HFF-Myc (cell line): ENCODE measurements around the gene RAB7B.

Experiments
- DNase-seq: peaks from one replicate; pipeline ENCODE4 v3.0.0-alpha.2; 2011; ENCODE audit warnings: low read depth; ENCODE audit errors: extremely low read depth
- H3K4me3 ChIP-seq: replicated peaks from 2 replicates; pipeline ENCODE4 v1.5.1; 2011; ENCODE audit warnings: low read depth, mild to moderate bottlenecking, control low read depth, low read length
- CTCF ChIP-seq: IDR thresholded peaks from 2 replicates; pipeline ENCODE4 v1.5.1; 2012; ENCODE audit warnings: mild to moderate bottlenecking, low read depth, low read length, control low read depth; ENCODE audit errors: missing control alignments

RAB7B gene

GRCh38 chr1:205932776-205933175 is 70.4 kb downstream of the RAB7B start:
- TF ChIP-seq CTCF: no peak
- no peak overlapping the region for H3K4me3 ChIP-seq
- no peak for DNase-seq

GRCh38 chr1:205930799-205931281 is 72.4 kb downstream of the RAB7B start:
- no peak for TF ChIP-seq CTCF
- DNase-seq: no peak
- no peak overlapping the region for H3K4me3 ChIP-seq

GRCh38 chr1:205930195-205930577 is 73.0 kb downstream of the RAB7B start:
- no peak for DNase-seq
- no peak for TF ChIP-seq CTCF
- no peak overlapping the region for H3K4me3 ChIP-seq

GRCh38 chr1:205929496-205930194 is 73.5 kb downstream of the RAB7B start:
- H3K4me3 ChIP-seq: no peak overlapping the region
- DNase-seq: no peak
- TF ChIP-seq CTCF: no peak

- no peak for DNase-seq
- no peak overlapping the region for H3K4me3 ChIP-seq
- TF ChIP-seq CTCF: no peak
Observed at GRCh38 chr1:205928317-205928716, 74.9 kb downstream of the RAB7B start.

- no peak for DNase-seq
- TF ChIP-seq CTCF: no peak
- no peak overlapping the region for H3K4me3 ChIP-seq
Observed at GRCh38 chr1:205927676-205928075, 75.5 kb downstream of the RAB7B start.

GRCh38 chr1:205927247-205927646 is 75.9 kb downstream of the RAB7B start:
- no peak for DNase-seq
- no peak overlapping the region for H3K4me3 ChIP-seq
- TF ChIP-seq CTCF: no peak
